COLO668 (cell line): ENCODE data around the gene RDH14.
A peak's percentile ranks its signal among the peaks of the same experiment; 100 is the strongest.

Experiments used
- DNase-seq: peaks from one replicate; lab custom pipeline; 2025; ENCODE audit not compliant: unreplicated experiment; lab: John Stamatoyannopoulos, UW

Gene RDH14

DNA sequence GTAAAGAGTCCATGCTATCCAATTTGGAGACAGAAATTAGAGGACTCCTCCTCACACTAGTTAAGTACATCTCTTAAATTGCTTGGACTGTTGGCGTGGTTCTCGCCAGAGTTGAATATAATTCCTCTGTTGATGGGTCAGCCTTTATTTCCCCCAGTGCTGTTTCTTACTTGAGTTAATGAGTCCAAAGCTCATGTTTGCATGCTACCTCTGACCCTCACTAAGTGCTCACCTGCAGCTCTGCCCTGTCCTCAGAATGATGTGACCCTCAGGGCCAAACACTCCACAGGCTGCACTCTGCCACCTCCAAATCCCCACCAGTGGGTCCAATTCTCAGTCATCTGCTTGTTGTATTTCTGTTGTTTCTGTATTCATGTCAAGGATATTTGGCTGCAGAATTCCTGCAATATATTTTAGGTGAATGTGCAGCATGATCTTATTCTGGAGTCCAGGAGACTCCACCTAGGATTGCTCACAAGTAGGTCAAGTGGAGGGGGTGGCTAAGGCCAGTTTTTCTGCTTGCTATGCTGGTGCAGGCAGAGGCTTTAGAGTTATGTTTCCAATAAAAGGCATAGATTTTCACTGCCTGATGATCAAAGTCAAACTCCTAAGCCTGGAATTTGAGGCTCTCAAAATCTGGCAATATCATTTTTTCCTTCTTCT is 37.8 kb downstream of the RDH14 start:
- no peak for DNase-seq

DNA sequence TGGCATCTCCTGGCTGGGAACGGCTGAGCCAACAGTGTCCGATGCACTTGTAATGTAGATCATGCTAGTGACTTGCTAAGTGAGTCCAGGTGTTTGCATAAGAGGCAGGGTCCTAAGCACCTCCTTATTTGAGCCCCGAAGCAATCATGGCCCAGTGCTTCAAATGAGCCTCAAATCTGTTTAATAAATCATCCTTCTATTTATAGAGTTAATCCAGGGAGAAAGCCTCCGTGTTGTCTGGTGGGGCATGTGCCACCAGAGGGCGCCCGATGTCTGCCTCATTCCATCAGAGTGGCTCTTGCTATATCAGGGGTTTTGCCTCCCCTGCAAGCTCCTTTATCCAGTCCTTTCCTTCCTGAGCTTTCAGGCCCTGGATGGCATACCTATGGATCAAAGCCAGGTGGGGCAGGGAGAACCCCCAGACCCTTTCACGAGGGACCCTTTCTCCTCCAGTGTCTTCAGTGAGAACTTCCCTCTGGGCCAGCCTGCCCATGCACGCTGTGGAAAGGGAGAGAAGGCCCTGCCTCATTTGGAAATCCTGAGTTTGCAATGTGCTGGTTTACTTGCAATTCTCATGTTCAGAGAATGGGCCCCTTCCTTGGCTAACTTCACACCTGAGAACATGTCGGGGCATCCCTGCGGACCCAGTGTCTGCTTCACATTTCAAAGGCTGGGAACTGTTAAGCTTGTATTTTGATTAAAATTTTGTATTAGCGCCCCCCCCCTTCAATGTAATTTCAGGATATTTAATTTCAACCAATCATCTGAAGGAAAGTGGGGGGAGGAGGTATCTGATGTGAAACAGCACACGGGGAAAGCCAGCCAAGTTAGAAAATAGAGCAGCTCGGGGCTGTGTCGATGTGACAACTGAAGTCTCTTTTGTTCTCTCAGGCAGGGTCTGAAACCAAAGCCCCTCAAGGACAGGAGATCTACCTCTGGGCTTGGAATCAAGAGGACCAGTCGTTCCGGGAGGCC is 39.7 kb downstream of the RDH14 start:
- peak; percentile 84 for DNase-seq

DNA sequence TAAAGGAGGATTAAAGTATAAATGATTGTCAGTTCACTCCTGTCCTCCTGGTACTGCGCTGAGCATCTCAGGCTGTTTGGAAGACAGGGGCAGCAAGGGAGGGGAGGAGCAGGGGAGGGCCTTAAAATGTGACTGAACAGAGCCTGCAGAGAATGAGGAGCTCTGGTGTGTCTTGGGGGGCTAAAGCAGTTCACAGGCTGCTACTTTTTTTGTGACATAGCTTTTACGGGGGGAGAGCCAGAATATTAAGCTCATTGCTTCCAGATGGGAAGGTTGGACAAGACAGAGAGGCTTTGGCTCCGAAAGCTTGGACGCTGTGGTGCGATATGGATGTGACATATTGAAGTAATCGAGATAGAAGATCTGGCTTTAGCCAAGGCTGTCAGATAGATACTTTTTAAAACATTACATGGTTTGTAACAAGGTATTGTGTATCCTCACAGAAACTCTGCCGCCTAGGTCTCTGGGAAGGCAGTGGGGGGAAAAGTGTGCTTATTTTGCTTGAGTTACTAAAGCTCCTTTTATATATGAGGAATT is 40.5 kb downstream of the RDH14 start:
- DNase-seq, result no peak

DNA sequence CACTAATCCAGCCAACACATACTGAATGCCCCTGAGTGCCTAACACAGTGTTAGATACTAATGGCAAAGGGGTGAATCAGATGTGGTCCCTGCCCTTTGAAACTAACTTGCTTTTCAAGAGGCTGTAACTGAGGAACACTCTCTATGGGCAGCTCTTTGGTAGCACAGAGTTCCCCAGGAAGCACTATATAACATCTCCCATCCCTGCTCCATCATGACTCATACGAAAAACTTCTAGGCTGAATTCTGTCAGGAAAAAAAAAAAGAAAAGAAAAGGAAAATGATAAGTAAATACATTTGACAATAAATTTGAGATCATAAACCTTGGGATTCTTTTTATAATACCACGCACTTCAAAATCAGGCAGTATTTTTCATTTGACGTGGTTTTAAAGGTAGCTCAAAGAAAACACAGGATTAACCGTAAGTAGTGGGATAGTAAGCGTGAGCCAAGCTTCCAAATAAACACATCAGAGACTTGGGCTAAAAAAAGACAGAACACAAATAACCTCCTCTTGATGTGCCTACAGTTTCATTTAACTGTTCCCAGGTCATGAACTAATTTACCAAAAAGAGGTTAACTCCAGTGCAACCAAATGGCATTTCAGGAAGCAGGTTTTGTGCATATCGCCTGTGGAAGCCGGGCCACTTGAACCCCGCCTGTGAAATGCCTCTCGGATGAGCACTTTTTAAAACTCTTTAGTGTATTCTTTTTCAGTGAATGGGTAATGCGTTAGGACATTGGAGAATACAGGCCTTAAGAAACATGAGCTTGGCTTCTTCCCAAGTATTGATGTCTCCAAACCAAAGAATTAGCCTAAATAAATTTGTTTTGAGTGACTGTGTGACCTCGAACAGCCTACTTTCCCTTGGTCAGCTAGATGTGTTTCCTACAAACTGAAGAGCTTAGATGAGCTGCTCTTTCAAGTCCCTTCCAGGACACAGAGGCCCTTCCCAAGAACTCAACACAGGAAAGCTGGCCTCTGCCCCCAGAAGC is 42.0 kb downstream of the RDH14 start:
- no peak for DNase-seq

DNA sequence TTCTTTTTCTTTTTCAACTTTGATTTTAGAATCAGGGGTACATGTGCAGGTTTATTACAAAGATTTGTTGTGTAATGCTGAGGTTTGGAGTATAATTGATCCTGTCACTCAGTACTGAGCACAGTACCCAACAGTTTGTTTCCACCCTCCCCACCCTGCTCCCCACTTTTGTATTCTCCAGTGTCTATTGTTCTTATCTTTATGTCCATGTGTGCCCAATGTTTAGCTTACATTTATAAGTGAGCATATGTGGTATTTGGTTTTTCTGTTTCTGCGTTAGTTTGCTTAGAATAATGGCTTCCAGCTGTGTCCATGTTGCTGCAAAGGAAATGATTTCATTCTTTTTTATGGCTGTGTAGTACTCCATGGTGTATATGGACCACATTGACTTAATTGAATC is 43.1 kb downstream of the RDH14 start:
- no peak for DNase-seq

DNA sequence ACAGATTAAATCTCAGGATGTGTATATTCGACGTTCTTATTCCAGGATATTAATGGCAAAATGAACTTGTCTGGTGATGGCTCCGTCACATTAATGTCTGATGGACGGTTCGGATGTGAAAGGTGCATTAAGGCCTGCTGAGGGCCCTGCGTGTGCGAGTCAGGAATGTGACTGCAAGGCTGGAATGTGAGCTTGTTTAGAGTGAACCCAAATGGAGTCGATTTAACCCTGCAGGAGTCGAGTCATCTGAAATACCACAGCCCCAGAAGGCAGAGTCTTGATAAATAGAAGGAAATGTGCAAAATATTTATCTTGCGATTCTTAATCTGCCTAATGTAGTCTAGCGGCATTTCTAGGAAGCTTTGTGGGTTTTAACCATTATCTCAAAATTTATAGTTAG is 44.3 kb downstream of the RDH14 start:
- no peak for DNase-seq

DNA sequence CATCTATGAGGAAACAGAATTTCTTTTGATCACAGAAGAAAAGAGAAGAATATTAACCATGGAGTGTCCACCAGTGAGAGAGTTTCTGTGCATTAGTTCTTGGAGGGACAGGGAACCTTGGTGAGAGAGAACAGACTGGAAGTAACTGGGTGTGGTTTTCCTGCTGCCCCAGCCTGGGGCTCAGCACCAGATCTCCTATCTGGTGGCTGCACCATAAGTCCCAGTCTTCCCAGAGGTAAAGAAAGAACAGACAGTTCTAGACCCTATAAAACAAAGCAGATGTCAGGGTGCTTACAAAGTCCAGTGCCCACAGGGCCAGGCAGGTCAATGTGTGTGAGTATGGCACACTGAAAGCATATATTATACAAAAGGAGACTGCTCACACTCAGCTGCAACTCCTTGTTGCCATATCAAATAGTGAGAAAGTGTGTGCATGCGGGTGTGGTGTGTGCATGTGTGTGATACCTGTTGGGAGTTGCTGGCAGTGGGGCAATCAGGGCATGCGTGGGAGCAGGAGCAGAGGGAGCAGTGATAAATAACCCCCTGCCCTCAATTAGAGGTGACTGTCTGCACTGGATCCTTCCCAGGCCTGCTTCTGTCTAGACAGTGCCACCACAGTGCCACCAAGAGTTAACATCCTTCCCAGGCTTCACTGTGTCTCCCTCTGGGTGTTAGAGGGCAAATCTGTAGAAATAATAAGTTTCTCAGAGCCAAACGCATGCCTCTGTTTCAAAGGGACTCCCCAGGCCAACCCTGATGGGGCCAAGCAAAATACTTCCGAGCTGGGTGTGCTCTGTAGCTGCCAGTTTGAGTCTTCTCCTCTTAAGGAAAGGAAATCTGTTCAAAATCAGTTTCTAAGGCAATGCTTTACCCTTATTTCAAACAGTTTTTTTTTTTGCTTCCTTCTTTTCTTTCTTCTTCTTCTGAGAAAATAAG is 45.7 kb downstream of the RDH14 start:
- no peak for DNase-seq

DNA sequence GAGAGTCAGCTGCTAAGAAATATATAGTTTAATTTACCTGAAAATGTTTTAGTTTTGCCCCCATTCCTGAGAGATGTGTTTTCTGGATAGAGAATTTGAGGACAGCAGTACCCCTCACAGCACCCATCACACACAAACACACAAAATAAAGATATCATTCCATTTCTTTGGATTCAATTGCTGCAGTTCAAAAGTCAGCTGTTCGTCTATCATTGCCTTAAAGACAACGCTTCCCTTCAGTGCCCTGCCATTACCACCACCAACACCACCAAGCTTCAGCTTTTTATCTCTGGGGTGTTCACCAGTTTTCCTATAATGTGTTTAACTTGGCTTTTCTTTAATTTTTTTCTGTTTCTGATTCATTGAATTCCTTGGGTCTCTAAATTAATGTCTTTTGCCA is 49.7 kb downstream of the RDH14 start:
- DNase-seq, result no peak

DNA sequence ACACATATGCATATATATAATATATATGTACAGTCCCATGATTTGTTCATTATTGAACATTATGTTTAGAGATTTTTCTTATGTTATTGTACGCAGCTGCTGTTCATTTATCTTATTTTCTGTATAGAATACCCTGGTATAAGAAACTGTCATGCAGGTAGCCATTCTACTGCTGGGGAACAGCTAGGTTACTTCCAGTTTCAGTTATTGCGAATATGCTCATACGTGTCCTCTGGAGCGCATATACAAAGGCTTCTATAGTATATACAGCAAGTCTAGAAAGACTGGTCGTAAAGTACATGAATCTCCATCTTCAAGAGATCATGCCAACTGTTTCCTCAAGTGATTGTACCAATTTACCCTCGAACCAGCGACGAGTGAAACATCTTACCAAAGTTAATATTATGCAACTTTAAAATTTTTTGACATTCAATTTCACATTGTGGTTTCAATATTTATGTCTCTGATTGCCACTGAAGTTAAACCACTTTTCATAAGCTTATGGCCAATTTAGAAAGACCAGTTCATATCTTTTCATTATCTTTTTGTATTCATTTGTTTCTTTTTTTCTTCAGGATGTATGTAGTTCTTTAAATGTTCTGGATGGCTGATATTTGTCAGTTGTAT is 53.5 kb downstream of the RDH14 start:
- no peak for DNase-seq

DNA sequence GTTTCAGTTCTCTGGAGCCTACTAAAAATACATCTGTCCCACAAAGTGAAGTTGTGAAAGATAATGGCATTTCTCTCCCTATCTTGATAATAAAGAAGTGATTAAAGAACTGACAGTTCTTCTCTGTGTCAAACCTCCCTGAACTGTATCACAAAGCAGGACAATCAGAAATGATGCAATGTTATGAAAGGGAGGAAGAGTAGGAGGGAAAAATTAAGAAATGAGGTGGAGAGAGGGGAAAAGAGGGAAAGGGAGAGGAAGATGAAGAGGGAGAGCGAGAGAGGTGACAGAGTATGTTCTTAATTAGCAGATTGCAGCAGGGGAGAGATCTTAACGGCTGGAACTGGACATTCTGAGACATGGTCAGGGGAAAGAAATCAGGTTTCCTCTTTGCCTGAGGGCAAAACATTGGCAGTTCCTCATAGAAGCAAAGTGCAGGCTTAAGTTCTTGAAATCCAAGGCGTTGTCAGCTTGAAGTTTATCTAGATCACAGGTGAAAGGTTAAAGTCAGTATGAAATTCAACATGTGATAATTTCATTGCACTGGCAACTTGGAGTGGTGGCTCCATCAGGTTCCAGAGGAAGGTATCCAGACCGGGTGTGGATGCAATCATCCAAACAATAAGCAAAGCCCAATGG is 54.6 kb downstream of the RDH14 start:
- no peak for DNase-seq
